Measurements from ENCODE around the gene KDM3B.
"Not testable (repeated sequence)": the region's sequence is repeated elsewhere in the genome, so short reads cannot be mapped to it uniquely, and the experiment has no call there.

Gene KDM3B

GRCh38 chr5:138349852-138350562, 2.5 kb upstream of the KDM3B start:
- no peak for DNase-seq

- DNase-seq, result no peak
These were observed 2.0 kb upstream of the KDM3B start for GRCh38 chr5:138350563-138350890.

GRCh38 chr5:138351056-138351455, 1.4 kb upstream of the KDM3B start:
- no peak for DNase-seq

- no peak for DNase-seq
These were observed 968 bp upstream of the KDM3B start for GRCh38 chr5:138351517-138351916.

GRCh38 chr5:138352722-138353559, 456 bp downstream of the KDM3B start:
- DNase-seq, result no peak

- no peak for DNase-seq
These were observed 1.1 kb downstream of the KDM3B start for GRCh38 chr5:138353560-138354080.

GRCh38 chr5:138354387-138354786, 1.9 kb downstream of the KDM3B start:
- no peak for DNase-seq

GRCh38 chr5:138354926-138355378, 2.5 kb downstream of the KDM3B start:
- DNase-seq, result no peak

GRCh38 chr5:138359621-138360020, 7.1 kb downstream of the KDM3B start:
- no peak for DNase-seq

GRCh38 chr5:138360941-138361452, 8.5 kb downstream of the KDM3B start:
- DNase-seq, result no peak

- no peak for DNase-seq
These were observed 12.1 kb downstream of the KDM3B start for GRCh38 chr5:138364576-138364975.

- no peak for DNase-seq
These were observed 14.3 kb downstream of the KDM3B start for GRCh38 chr5:138366632-138367382.

GRCh38 chr5:138369261-138369660, 16.8 kb downstream of the KDM3B start:
- DNase-seq, result no peak

- no peak for DNase-seq
These were observed 17.2 kb downstream of the KDM3B start for GRCh38 chr5:138369706-138370105.

- no peak for DNase-seq
These were observed 18.1 kb downstream of the KDM3B start for GRCh38 chr5:138370537-138370936.

- DNase-seq, result no peak
These were observed 19.0 kb downstream of the KDM3B start for GRCh38 chr5:138371454-138371853.

GRCh38 chr5:138372225-138372624, 19.7 kb downstream of the KDM3B start:
- DNase-seq, result no peak

GRCh38 chr5:138372653-138373052, 20.2 kb downstream of the KDM3B start:
- no peak for DNase-seq

- DNase-seq, result no peak
These were observed 29.9 kb downstream of the KDM3B start for GRCh38 chr5:138382347-138382746.

- no peak for DNase-seq
These were observed 33.2 kb downstream of the KDM3B start for GRCh38 chr5:138385660-138386059.

GRCh38 chr5:138386290-138386689, 33.8 kb downstream of the KDM3B start:
- no peak for DNase-seq

GRCh38 chr5:138389332-138389731, 36.8 kb downstream of the KDM3B start:
- no peak for DNase-seq

- not testable (repeated sequence) for DNase-seq
These were observed 37.4 kb downstream of the KDM3B start for GRCh38 chr5:138389911-138390310.

Measured in NCI-H1417 treated with DMSO at 0.1 percent for 48 hours (cell line).